HT-29 (cell line): ENCODE data around the gene ATP6V0A1. TPM values are rescaled to one million over a fixed set of nuclear protein-coding genes. Genes with fewer than 3 reads are reported as not detected.
"Not testable (repeated sequence)": the region's sequence is repeated elsewhere in the genome, so short reads cannot be mapped to it uniquely, and the experiment has no call there.

ENCODE experiments used
- DNase-seq: peaks from one replicate; pipeline ENCODE4 v3.0.0-alpha.2; 2015; ENCODE audit warnings: low spot score
- total RNA-seq: library from RNA; depleted of rRNA; stranded (reverse); fragments of >200 nt; shearing (Covaris generic); gene quantifications from 2 replicates; pipeline ENCODE4 v1.2.3, GENCODE V29; 2014

The ATP6V0A1 gene
- total RNA-seq, 1 experiment from 2014 or later: 38.4 TPM

DNA sequence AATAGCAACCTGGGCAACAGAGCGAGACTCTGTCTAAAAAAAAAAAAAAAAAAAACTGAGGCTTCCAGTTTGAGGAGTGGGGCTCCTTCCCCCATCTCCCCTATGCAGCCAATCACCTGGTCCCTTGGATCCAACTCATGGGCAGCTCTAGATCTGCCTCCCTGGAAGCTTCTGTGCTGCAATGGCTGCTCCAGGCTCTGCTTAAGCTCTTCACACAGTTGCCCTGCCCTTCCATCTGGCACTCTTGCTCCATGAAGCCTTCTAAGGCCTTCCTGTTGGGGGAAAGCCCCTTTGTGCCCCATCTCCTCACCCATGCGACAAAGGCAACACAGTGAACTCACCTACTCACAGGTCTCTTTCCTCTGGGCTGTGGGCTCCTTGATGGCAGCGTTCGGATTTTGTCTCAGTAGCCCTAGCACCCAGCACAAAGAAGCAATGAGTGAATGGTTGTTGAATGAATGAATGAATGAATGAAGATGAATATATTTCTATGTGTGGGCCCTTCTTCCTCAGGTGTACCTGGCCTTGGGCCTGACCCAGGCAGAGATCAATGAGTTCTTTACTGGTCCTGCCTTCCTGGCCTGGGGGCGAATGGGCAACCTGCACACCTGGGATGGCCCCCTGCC, 79.3 kb downstream of the ATP6V0A1 start:
- no peak for DNase-seq

- DNase-seq: no peak
These were observed 79.8 kb downstream of the ATP6V0A1 start for GRCh38 chr17:42538482-42538881.

- DNase-seq: not testable (repeated sequence)
These were observed 81.9 kb downstream of the ATP6V0A1 start for GRCh38 chr17:42540558-42540957.

DNA sequence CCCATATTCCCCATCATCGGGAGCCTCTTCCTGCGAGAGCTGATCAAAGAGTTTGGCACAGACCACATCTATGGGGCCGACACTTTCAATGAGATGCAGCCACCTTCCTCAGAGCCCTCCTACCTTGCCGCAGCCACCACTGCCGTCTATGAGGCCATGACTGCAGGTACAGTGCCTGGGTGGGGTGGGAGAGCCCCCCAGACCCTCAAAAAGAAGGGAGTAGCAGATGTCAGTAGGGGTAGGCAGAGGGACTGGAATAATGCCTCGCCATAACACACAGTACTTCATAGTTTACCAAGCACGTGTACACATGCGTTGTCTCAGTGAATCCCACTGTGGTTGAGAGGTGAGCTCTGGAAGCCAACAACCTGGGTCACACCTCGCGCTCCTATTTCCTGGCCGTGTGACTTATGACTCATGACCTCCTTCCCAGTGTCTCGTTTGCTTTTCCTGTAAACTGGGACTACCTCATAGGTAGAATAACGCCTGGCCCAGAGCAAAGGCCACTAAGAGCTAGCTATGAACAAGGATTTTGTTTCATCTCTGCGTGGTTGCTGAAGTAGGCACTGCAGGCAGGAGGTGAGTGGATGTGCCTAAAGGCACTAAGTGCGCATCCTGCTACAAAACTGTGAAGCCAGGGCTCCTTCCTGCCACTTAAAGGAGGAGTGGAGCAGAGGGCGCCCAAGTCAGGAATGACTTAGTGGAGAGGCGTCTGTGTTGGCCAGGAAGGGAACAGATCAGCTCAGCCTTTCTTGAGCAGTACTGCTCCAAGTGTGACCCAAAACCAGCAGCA, 82.6 kb downstream of the ATP6V0A1 start:
- DNase-seq: peak; percentile 84

GRCh38 chr17:42543190-42544079, 84.8 kb downstream of the ATP6V0A1 start:
- no peak for DNase-seq

- DNase-seq: no peak
These were observed 86.2 kb downstream of the ATP6V0A1 start for GRCh38 chr17:42544874-42545283.

DNA sequence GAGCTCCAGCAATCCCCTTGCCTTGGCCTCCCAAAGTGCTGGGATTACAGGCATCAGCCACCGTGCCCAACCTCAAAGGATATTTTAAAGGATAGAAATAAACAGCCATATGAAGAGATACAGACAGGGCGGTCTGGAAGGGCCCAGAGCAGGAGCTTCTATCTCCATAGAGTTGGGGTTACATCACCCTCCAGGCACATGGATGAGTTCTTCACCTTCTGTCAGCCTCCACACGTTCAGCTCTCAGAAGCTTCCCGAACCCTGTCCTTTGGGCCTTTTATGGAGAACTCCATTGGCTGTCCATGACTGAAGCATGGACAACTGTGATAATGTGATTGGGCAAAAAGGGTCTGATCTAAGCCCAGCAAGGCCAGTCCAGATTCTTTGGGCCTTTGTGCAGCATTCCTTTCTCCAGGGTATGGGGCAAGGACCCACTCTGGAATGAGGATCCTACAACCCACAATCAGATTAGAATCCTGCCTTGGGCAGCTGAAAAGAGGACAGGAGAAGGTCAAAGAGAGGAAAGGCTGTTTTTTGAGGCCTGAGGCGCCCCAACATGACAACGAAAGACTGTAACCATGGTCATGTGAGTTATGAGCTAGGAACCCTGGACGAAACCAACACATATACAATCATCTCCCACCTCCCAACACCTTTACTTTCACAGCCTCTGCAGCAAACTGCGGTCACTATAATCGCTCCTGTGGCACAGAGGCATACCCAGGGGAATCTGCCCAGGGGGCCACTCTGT, 87.3 kb downstream of the ATP6V0A1 start:
- DNase-seq: not testable (repeated sequence)

DNA sequence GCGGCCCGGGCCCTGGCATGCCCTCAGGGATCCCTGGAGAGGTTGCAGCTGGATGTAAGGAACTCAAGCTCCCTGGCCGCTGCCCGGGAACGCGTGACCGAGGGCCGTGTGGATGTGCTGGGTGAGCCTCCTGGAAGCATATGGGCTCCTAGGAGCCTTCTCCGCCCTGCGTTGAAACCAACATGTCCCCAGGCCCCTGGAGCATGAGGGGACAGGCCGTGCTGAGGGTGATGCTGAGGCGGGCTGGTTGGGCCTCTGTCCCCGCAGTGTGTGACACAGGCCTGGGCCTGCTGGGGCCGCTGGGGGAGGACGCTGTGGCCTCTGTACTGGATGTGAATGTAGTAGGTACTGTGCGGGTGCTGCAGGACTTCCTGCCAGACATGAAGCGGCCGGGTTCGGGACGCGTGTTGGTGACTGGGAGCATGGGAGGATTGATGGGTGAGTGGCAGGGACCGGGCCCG, 88.4 kb downstream of the ATP6V0A1 start:
- no peak for DNase-seq

DNA sequence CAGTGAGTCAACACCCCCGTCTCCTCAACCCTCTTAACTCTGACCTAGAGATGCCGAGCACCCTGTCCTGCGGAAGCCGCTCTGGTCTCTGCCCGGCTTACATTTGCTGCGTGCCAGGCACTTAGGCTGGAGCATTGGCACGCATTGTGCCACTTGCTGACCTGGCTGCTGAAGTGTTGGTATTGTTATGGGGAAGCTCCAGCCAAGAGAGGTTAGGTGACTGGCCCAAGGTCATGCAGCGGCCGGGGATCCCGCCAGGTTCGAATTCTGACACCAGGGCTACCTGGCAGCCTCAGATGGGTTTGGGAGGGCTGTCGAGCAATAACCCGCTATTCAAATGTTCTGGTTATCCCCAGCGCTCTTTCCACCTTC, 89.0 kb downstream of the ATP6V0A1 start:
- DNase-seq: no peak

- DNase-seq: peak; percentile 89
These were observed 89.6 kb downstream of the ATP6V0A1 start for GRCh38 chr17:42548070-42548837.

GRCh38 chr17:42548993-42549755, 90.5 kb downstream of the ATP6V0A1 start:
- DNase-seq: no peak

GRCh38 chr17:42552736-42553135, 94.1 kb downstream of the ATP6V0A1 start, which contains the start of gene HSD17B1:
TSS of gene HSD17B1 (plus strand) at chr17:42552923. CDS start at chr17:42552934, 11 bp downstream.
- DNase-seq: not testable (repeated sequence)

GRCh38 chr17:42553161-42553818, 94.6 kb downstream of the ATP6V0A1 start:
- DNase-seq: no peak

DNA sequence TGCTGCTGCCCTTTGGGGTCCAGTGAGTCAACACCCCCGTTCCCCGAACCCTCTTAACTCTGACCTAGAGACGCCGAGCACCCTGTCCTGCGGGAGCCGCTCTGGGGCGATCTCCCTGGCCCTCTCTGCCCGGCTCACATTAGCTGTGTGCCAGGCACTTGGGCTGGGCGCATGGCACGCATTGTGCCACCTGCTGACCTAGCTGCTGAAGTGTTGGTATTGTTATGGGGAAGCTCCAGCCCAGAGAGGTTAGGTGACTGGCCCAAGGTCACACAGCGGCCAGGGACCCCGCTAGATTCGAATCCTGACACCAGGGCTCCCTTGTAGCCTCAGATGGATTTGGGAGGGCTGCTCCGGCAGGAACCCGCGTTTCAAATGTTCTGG, 95.2 kb downstream of the ATP6V0A1 start:
- DNase-seq: peak; percentile 17

DNA sequence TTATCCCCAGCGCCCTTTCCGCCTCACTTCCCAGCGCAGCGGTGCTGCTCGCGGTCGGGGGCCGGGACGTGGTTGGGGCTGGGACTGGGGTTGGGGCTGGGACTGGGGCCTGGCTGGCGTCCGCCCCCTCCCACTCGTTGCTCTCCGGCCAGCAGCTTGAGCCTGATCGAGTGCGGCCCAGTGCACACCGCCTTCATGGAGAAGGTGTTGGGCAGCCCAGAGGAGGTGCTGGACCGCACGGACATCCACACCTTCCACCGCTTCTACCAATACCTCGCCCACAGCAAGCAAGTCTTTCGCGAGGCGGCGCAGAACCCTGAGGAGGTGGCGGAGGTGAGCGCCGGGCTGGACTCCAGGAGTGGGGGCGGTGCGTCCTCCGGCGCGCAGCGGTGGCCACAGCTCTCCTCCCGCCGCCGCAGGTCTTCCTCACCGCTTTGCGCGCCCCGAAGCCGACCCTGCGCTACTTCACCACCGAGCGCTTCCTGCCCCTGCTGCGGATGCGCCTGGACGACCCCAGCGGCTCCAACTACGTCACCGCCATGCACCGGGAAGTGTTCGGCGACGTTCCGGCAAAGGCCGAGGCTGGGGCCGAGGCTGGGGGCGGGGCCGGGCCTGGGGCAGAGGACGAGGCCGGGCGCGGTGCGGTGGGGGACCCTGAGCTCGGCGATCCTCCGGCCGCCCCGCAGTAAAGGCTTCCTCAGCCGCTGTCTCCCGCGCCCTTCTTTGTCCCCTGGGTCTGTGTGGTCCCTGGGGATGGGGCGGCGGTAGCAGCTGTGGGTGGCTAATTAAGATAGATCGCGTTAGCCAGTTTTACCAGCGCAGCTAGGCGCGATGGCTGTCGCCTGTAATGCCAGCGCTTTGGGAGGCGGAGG, 95.8 kb downstream of the ATP6V0A1 start:
- DNase-seq: peak; percentile 66

- DNase-seq: no peak
These were observed 96.5 kb downstream of the ATP6V0A1 start for GRCh38 chr17:42555122-42555622.

- DNase-seq: not testable (repeated sequence)
These were observed 97.4 kb downstream of the ATP6V0A1 start for GRCh38 chr17:42555961-42556617.
